ENCODE measurements around the gene SLC5A2. TPM values are rescaled to one million over a fixed set of nuclear protein-coding genes. Genes with fewer than 3 reads are reported as not detected.
"Not testable (repeated sequence)": the region's sequence is repeated elsewhere in the genome, so short reads cannot be mapped to it uniquely, and the experiment has no call there.

Gene SLC5A2
- total RNA-seq, 4 donors from 2014 or later = not detected

DNA sequence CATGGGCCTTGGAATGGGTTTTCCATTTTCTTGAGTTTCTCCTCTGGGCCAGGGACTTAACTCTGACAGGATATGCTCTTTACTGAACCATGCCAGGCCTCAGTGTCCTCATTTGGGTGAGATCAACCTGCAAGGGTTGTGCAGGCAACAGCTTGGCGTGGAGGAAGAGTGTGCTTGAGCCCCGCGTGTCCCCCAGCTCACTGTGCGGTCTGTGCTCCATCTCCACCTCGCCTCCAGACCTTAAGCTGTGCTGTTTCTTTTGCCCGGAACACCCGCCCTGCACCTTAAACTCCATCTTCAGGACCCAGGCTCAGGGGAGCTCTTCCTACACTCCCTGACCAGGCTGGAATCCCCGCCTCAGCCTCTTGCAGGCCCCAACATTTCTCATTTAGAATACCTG is 15.6 kb downstream of the SLC5A2 start:
- Histone ChIP-seq H3K9me3 (no peaks in the 10 kb centered on the region), H3K4me3 (no peak overlapping the region), H3K36me3 (peaks cover 10 to 74% (median 12%) of the 10 kb centered on the region in 3 donors), H3K4me1 (no peaks in the 10 kb centered on the region), H3K27me3 (no peaks in the 10 kb centered on the region), H3K27ac (no peak overlapping the region)
- DNase-seq = no peak
- TF ChIP-seq POLR2A (IDR thresholded peaks at IDR 0.05) = no peak
- TF ChIP-seq, protein P1, sequence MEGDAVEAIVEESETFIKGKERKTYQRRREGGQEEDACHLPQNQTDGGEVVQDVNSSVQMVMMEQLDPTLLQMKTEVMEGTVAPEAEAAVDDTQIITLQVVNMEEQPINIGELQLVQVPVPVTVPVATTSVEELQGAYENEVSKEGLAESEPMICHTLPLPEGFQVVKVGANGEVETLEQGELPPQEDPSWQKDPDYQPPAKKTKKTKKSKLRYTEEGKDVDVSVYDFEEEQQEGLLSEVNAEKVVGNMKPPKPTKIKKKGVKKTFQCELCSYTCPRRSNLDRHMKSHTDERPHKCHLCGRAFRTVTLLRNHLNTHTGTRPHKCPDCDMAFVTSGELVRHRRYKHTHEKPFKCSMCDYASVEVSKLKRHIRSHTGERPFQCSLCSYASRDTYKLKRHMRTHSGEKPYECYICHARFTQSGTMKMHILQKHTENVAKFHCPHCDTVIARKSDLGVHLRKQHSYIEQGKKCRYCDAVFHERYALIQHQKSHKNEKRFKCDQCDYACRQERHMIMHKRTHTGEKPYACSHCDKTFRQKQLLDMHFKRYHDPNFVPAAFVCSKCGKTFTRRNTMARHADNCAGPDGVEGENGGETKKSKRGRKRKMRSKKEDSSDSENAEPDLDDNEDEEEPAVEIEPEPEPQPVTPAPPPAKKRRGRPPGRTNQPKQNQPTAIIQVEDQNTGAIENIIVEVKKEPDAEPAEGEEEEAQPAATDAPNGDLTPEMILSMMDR (IDR thresholded peaks at IDR 0.05) = no peak
- 99 to 100% methylated on average over 8 of the region's 8 CpGs for WGBS, 2 donors
- intact Hi-C loops (cut with DNase I) = no loop called here

DNA sequence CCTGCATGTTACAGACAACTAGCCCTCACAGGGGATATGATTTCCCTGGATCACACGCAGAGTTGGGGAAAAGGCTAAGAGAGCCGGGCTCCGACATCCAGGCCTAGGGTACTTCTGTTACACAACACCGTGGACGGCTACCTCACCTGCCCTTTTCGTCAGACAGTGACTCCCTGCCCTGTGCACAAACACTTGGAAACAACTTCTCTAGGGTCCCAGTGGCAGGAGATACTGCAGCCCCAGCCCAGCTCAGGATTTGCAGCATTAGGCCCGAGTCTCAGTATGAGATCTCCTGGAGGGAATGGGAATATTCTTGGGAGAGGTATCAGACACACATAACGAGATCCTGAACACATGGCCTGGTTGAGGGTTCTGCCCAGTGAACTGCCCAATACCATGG is 17.0 kb downstream of the SLC5A2 start:
- no peak for TF ChIP-seq POLR2A (IDR thresholded peaks at IDR 0.05)
- TF ChIP-seq, protein P1 (IDR thresholded peaks at IDR 0.05) = no peak
- intact Hi-C loops (cut with DNase I) = no loop called here
- WGBS, 2 donors = 90 to 95% methylated on average over 2 to 8 of the region's 8 CpGs
- Histone ChIP-seq H3K27ac (no peak overlapping the region), H3K36me3 (peaks cover 5 to 69% (median 8%) of the 10 kb centered on the region in 3 donors), H3K27me3 (no peaks in the 10 kb centered on the region), H3K4me1 (no peaks in the 10 kb centered on the region), H3K9me3 (no peaks in the 10 kb centered on the region), H3K4me3 (no peak overlapping the region)
- DNase-seq = no peak

DNA sequence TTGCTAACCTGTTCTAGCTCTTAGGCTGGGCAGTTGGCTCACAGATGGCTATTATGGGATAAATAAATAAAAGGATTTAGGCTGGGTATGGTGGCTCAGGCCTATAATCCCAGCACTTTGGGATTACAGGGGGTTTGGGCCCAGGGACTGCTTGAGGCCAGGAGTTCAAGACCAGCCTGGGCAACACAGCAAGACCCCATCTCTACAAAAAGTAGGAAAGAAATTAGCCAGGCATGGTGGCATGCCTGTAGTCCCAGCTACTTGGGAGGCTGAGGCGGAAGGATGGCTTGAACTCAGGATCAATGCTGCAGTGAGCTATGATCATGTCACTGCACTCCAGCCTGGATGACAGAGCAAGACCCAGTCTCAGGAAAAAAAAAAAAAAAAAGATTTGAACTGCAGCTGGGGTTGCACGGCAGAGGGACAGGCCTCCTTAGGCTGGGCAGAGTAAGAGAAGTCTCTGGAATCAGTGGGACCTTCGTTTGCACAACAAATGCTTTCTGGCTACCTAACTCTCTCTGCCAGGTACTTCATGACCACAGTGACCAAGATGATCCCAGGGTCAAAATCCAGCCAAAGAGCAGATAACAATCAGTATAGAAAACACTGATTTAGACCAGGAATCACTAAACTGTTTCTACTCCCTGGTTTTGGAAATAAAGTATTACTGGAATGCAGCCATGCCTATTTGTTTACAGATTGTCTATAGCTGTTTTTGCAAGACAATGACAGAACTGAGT is 18.5 kb downstream of the SLC5A2 start:
- no peaks in the 10 kb centered on the region for H3K9me3 ChIP-seq
- peaks cover under 1 to 6% (median 2%) of the 10 kb centered on the region in 3 donors for H3K4me1 ChIP-seq
- H3K4me3 ChIP-seq = no peak overlapping the region
- peaks cover 3 to 67% (median 8%) of the 10 kb centered on the region in 3 donors for H3K36me3 ChIP-seq
- intact Hi-C loops (cut with DNase I) = no loop called here
- H3K27me3 ChIP-seq = no peaks in the 10 kb centered on the region
- WGBS, 2 donors = 74 to 77% methylated on average over 3 of the region's 3 CpGs
- no peak overlapping the region for H3K27ac ChIP-seq
- no peak for DNase-seq
- no peak for TF ChIP-seq POLR2A (IDR thresholded peaks at IDR 0.05)
- TF ChIP-seq, protein P1 (IDR thresholded peaks at IDR 0.05) = no peak

DNA sequence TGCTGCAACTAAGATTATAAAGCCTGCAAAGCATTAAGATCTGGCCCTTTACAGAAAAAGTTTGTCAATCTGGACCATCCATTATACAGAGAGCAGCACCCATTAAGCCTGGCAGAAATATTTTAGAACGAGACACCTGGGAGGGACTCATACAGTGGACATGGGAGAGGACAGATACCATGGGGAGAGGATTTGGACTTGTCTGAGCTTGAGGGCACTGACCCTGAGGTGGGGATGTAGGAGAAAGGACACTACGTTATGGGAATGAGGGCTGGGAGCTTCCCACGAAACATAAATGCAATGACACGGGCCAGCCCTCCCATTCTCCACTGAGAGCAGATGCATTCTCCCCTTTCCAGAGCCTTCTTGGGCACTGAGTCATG is 19.0 kb downstream of the SLC5A2 start:
- Histone ChIP-seq H3K27me3 (no peaks in the 10 kb centered on the region), H3K4me1 (peaks cover 6 to 12% (median 7%) of the 10 kb centered on the region in 3 donors), H3K4me3 (no peak overlapping the region), H3K9me3 (no peaks in the 10 kb centered on the region), H3K36me3 (peaks cover 0 to 64% (median 2%) of the 10 kb centered on the region in 3 donors), H3K27ac (no peak overlapping the region)
- DNase-seq = no peak
- TF ChIP-seq POLR2A (IDR thresholded peaks at IDR 0.05) = no peak
- TF ChIP-seq, protein P1 (IDR thresholded peaks at IDR 0.05) = no peak
- intact Hi-C loops (cut with DNase I) = no loop called here
- 84 to 85% methylated on average over 4 of the region's 4 CpGs for WGBS, 2 donors

DNA sequence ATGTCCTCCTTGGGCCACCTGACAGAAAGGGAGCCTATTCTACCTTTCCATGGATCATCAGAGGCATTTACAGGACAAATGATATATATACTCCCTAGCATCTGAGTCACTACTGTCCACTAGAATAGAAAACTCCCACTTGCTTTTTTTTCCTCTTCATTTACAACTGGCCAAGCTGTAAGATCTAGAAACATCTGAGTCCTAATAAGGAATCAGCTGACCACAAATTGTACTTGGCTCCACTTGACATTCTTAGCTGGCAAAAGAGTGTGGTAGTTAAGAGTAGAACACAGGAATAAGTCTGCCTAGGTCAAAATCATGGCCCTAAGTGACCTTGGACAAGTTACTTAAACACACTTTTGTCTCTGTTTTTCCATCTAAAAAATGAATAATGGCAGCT is 20.1 kb downstream of the SLC5A2 start:
- TF ChIP-seq, protein P1 (IDR thresholded peaks at IDR 0.05) = no peak
- TF ChIP-seq POLR2A (IDR thresholded peaks at IDR 0.05) = no peak
- H3K27ac ChIP-seq = no peak overlapping the region
- H3K36me3 ChIP-seq = peaks cover 0 to 54% (median 0%) of the 10 kb centered on the region in 3 donors
- intact Hi-C loops (cut with DNase I) = no loop called here
- no peak overlapping the region for H3K4me3 ChIP-seq
- DNase-seq = no peak
- no peaks in the 10 kb centered on the region for H3K27me3 ChIP-seq
- H3K4me1 ChIP-seq = peaks cover 14 to 21% (median 14%) of the 10 kb centered on the region in 3 donors
- H3K9me3 ChIP-seq = no peaks in the 10 kb centered on the region

DNA sequence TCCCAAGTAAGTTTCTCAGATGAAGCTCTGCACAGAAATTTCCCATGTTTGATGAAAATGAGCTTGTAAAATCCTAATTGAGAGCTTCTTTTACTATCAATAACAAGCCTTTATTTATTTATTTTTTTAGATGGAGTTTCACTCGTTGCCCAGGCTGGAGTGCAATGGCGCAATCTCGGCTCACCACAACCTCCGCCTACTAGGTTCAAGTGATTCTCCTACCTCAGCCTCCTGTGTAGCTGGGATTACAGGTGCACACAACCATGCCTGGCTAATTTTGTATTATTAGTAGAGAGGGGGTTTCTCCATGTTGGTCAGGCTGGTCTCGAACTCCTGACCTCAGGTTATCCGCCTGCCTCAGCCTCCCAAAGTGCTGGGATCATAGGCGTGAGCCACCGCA is 20.6 kb downstream of the SLC5A2 start:
- intact Hi-C loops (cut with DNase I); H3K27ac ChIP-seq; H3K27me3 ChIP-seq; H3K4me3 ChIP-seq; DNase-seq; H3K9me3 ChIP-seq: not testable (repeated sequence)
- WGBS, 2 donors = 91% methylated on average over 7 to 8 of the region's 8 CpGs
- peaks cover 0 to 48% (median 0%) of the 10 kb centered on the region in 3 donors for H3K36me3 ChIP-seq
- H3K4me1 ChIP-seq = peaks cover 14 to 21% (median 14%) of the 10 kb centered on the region in 3 donors
